HFFc6 (cell line): ENCODE results near the gene SYT13. TPM values are rescaled to one million over a fixed set of nuclear protein-coding genes. Genes with fewer than 3 reads are reported as not detected.

ENCODE experiments used
- DNase-seq: peaks from one replicate; pipeline ENCODE4 v3.0.0-alpha.2; 2018
- H3K27ac Mint-ChIP-seq: 2 replicates; pipeline ENCODE4 v1.8.0; 2020; ENCODE audit warnings: mild to moderate bottlenecking, mixed read lengths
- H3K27me3 Mint-ChIP-seq: 2 replicates; pipeline ENCODE4 v1.8.0; 2021; ENCODE audit warnings: mild to moderate bottlenecking, moderate library complexity, mixed read lengths; ENCODE audit not compliant: insufficient read depth
- H3K36me3 Mint-ChIP-seq: 2 replicates; pipeline ENCODE4 v1.8.0; 2021; ENCODE audit warnings: low read depth, mixed read lengths
- H3K4me1 Mint-ChIP-seq: 2 replicates; pipeline ENCODE4 v1.8.0; 2020; ENCODE audit warnings: low read depth, mixed read lengths
- H3K4me3 Mint-ChIP-seq: 2 replicates; pipeline ENCODE4 v1.8.0; 2020; ENCODE audit warnings: mild to moderate bottlenecking, moderate library complexity, mixed read lengths
- H3K9me3 Mint-ChIP-seq: 2 replicates; pipeline ENCODE4 v1.8.0; 2020; ENCODE audit warnings: mild to moderate bottlenecking, mixed read lengths
- total RNA-seq, 6 experiments: library from RNA; stranded (reverse); fragmentation: NEBNext Ultra II Directional; extraction: Animal tissue kit (Norgen Biotek cat#: 25700); gene quantifications; 2 replicates in 1 of 6; 3 replicates in 5 of 6; pipeline ENCODE4 v1.2.3, GENCODE V29; 2021
- TF ChIP-seq, protein P1 (sequence below): fragments of 200-600 bp; sonication (generic); IDR thresholded peaks from 2 replicates; pipeline ENCODE4 v1.5.0; 2021; ENCODE audit warnings: antibody characterized with exemption, mild to moderate bottlenecking

Gene SYT13
- total RNA-seq, 6 experiments from 2014 or later: not detected

DNA sequence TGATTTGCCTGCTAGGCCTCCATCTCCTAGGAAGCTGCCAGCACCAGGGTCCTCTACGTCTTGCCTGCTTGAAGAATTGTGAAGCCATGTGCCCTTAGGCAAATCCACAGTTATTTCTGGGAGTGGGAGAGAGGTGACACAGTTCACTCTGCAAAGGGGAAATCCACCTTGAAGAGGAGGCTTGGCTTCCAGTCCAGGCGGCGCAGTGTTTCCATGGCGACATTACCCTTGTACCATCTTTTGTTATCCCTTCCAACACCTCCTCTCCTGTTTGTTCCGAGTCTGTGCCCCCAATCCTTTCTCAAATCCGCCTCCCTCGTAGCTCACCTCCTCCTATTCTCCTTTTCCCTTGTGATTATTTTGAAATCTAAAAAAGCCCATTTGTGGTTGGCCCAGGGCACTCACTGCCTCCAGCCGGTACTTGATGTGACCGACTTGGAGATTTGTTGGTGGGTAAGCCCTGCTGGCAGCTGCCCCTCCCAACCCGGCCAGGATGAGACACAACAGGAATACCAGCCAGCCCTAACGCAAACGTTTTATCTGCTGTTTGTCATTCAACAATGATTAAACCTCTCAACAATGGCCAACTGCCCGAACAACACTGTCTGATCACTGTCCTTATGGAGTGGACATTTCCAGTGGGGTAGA is 18.4 kb downstream of the SYT13 start:
- Mint-ChIP-seq H3K27me3 (peaks cover 9% of the 10 kb centered on the region), H3K4me3 (no peak overlapping the region)

DNA sequence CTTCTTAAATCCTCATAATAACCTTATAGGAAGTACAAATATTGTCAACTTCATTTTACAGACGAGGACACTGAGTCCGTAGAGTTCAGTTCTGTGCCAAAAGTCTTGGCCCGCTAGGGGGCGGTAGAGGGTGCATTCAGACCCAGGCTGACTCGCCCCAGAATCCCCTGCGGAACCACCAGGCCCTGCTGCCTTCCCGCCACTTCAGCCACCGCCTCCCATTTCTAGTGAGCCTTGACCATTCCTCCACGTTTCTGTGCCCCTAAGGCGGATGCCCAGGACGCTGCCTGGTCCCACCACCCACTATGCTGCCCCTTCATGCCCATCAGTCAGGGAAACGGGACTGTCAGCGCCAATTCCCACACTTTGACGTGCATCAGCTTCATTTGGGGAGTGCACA is 19.1 kb downstream of the SYT13 start:
- Mint-ChIP-seq H3K36me3 (no peaks in the 10 kb centered on the region), H3K4me1 (peaks cover 18% of the 10 kb centered on the region), H3K9me3 (no peaks in the 10 kb centered on the region), H3K4me3 (no peak overlapping the region), H3K27ac (no peak overlapping the region), H3K27me3 (peaks cover 9% of the 10 kb centered on the region)
- TF ChIP-seq, protein P1, sequence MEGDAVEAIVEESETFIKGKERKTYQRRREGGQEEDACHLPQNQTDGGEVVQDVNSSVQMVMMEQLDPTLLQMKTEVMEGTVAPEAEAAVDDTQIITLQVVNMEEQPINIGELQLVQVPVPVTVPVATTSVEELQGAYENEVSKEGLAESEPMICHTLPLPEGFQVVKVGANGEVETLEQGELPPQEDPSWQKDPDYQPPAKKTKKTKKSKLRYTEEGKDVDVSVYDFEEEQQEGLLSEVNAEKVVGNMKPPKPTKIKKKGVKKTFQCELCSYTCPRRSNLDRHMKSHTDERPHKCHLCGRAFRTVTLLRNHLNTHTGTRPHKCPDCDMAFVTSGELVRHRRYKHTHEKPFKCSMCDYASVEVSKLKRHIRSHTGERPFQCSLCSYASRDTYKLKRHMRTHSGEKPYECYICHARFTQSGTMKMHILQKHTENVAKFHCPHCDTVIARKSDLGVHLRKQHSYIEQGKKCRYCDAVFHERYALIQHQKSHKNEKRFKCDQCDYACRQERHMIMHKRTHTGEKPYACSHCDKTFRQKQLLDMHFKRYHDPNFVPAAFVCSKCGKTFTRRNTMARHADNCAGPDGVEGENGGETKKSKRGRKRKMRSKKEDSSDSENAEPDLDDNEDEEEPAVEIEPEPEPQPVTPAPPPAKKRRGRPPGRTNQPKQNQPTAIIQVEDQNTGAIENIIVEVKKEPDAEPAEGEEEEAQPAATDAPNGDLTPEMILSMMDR: peak; percentile 71
- no peak for DNase-seq

More for the DNA sequence above, 18.4 kb downstream of the SYT13 start:
- peaks cover 18% of the 10 kb centered on the region for H3K4me1 Mint-ChIP-seq
- no peak overlapping the region for H3K27ac Mint-ChIP-seq
- no peaks in the 10 kb centered on the region for H3K9me3 Mint-ChIP-seq
- TF ChIP-seq, protein P1: no peak
- no peaks in the 10 kb centered on the region for H3K36me3 Mint-ChIP-seq
- no peak for DNase-seq

DNA sequence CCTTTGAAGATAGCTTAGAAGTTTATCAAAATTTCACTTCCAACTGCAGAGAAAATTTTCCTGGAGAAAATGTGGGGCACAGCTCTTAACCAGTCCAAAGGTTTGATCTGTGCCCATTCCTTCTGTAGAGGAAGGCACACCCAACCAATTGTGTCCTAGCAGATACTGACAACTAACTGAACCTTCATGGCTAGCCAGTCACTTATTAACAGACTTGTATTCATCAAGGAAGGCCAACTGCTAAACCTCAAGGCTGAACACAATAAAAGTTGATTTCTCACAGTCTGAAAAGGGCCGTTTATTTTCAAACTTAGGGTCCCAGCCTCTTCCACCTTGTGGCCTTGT is 19.5 kb downstream of the SYT13 start:
- TF ChIP-seq, protein P1: no peak
- Mint-ChIP-seq H3K36me3 (no peaks in the 10 kb centered on the region), H3K4me3 (no peak overlapping the region), H3K27ac (no peak overlapping the region), H3K27me3 (peaks cover 9% of the 10 kb centered on the region), H3K4me1 (peaks cover 18% of the 10 kb centered on the region), H3K9me3 (no peaks in the 10 kb centered on the region)
- no peak for DNase-seq

DNA sequence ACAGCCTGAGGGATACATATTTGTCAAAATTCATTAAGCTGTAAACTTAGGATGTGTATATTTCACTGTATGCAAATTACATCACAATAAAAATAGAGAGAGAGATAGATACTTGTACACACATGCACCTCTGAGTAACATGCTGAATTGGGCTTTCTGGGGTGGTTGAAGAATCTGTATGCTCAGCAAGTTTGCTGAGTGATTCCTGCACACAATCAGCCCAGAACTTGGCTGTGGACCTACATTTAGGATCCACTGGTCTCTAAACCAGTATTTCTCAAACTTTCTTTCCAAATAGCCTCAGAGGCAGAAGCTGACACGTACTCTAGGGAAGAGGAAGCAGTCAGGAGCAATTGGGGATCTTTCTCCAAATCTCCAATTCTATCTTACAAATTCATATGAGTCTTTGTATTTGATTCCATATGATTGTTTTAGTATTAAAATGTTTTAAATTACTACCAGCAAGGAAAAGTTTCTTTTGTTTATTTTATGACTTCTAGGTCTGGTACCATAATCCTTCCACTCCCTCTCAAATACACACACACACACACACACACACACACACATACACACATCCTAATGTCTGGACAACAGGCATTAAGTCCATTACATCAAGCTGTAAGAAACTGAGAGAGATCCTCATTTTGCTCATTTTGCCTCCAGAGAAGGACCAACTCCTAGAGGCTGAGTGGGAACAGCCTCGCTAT is 20.0 kb downstream of the SYT13 start:
- Mint-ChIP-seq H3K36me3 (no peaks in the 10 kb centered on the region), H3K4me1 (peaks cover 18% of the 10 kb centered on the region), H3K4me3 (no peak overlapping the region), H3K9me3 (no peaks in the 10 kb centered on the region), H3K27me3 (peaks cover 7% of the 10 kb centered on the region), H3K27ac (no peak overlapping the region)
- DNase-seq: no peak
- TF ChIP-seq, protein P1: no peak

DNA sequence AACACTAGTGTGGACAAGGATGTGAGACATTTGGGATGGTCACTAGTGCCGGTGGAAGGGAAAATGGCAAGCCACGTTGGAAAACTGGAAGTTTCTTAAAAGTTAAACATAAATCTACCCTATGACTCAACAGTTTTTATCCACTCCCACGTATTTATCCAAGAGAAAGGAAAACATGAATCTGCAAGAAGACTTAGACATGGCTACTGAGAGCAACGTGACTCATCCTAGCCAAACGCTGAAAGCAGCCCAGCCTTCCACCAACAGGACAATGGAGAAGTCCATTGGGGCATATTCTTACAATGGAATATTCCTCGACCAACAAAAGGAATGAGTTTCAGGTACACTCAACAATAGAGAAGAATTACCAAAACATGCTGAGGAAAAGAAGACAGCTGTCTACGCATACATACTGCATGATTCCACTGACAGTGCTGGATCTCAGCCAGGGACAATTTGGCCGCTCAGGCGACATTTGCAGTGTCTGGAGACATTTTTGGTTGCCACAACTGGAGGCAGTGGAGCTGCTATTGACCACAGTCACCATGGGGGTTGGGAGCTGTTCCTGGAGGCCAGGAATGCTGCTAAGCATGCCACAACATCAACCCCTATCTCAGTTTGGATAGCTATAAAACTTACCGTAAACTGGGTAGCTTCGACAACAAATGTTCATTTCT is 21.2 kb downstream of the SYT13 start:
- H3K9me3 Mint-ChIP-seq: no peaks in the 10 kb centered on the region
- TF ChIP-seq, protein P1: no peak
- peaks cover 20% of the 10 kb centered on the region for H3K4me1 Mint-ChIP-seq
- H3K36me3 Mint-ChIP-seq: no peaks in the 10 kb centered on the region
- peak overlapping the region; percentile 62 for H3K4me3 Mint-ChIP-seq
- peak overlapping the region; percentile 67; the same call in 1 of the 2 replicates for H3K27ac Mint-ChIP-seq
- DNase-seq: peak; percentile 82
- H3K27me3 Mint-ChIP-seq: peaks cover 7% of the 10 kb centered on the region
